Epithelial cell of esophagus (primary cell): ENCODE data around the gene FGF2.

Experiments
- DNase-seq: peaks from one replicate; pipeline ENCODE4 v3.0.0; 2010; ENCODE audit warnings: low read depth
- H3K4me3 ChIP-seq: 2 replicates; pipeline ENCODE4 v1.5.1; 2011; ENCODE audit warnings: mild to moderate bottlenecking, low read length, control low read depth
- CTCF ChIP-seq: IDR thresholded peaks from 2 replicates; pipeline ENCODE4 v1.5.1; 2011; ENCODE audit warnings: low read depth, mild to moderate bottlenecking, low read length, control low read depth, inconsistent platforms; ENCODE audit not compliant: insufficient read depth; ENCODE audit errors: missing control alignments

FGF2 gene

GRCh38 chr4:122815248-122815647 lies 11.4 kb upstream of the FGF2 start:
- H3K4me3 ChIP-seq = no peak overlapping the region
- TF ChIP-seq CTCF = no peak
- no peak for DNase-seq

GRCh38 chr4:122816476-122816875 lies 10.2 kb upstream of the FGF2 start:
- TF ChIP-seq CTCF = no peak
- no peak for DNase-seq
- no peak overlapping the region for H3K4me3 ChIP-seq

- no peak overlapping the region for H3K4me3 ChIP-seq
- no peak for TF ChIP-seq CTCF
- DNase-seq = peak; percentile 57
Measured at GRCh38 chr4:122819708-122820449, 6.8 kb upstream of the FGF2 start.

GRCh38 chr4:122821092-122821491 lies 5.5 kb upstream of the FGF2 start:
- no peak overlapping the region for H3K4me3 ChIP-seq
- TF ChIP-seq CTCF = no peak
- no peak for DNase-seq

- no peak overlapping the region for H3K4me3 ChIP-seq
- no peak for TF ChIP-seq CTCF
- no peak for DNase-seq
Measured at GRCh38 chr4:122822466-122822865, 4.2 kb upstream of the FGF2 start.

- TF ChIP-seq CTCF = no peak
- H3K4me3 ChIP-seq = no peak overlapping the region
- DNase-seq = no peak
Measured at GRCh38 chr4:122823476-122823875, 3.2 kb upstream of the FGF2 start.

- H3K4me3 ChIP-seq = no peak overlapping the region
Measured at GRCh38 chr4:122824616-122825015, 2.0 kb upstream of the FGF2 start.

More at GRCh38 chr4:122824616-122825015, 2.0 kb upstream of the FGF2 start:
- DNase-seq = no peak
- no peak for TF ChIP-seq CTCF
